Smooth muscle cell (in vitro differentiated cells): ENCODE measurements around the gene RAB14. TPM values are rescaled to one million over a fixed set of nuclear protein-coding genes. Genes with fewer than 3 reads are reported as not detected.

Experiments used
- DNase-seq: peaks from one replicate; lab custom pipeline; 2025; ENCODE audit not compliant: unreplicated experiment; lab: John Stamatoyannopoulos, UW
- H2AFZ ChIP-seq: fragments of 200-600 bp; sonication (generic); 2 replicates; pipeline ENCODE4 v1.6.0; 2016; ENCODE audit warnings: antibody characterized with exemption, low read depth, mild to moderate bottlenecking
- H3F3A ChIP-seq: fragments of 200-600 bp; sonication (generic); 2 replicates; pipeline ENCODE4 v1.6.0; 2017; ENCODE audit warnings: antibody characterized with exemption, low read depth
- H3K27ac ChIP-seq: fragments of 200-600 bp; sonication (generic); 2 replicates; pipeline ENCODE4 v1.5.1; 2016; ENCODE audit warnings: low read depth, mild to moderate bottlenecking
- H3K27me3 ChIP-seq: fragments of 200-600 bp; sonication (generic); 2 replicates; pipeline ENCODE4 v1.6.1; 2016; ENCODE audit warnings: low read depth, mild to moderate bottlenecking
- H3K36me3 ChIP-seq: fragments of 200-600 bp; sonication (generic); 2 replicates; pipeline ENCODE4 v1.5.1; 2016; ENCODE audit warnings: low read depth
- H3K4me1 ChIP-seq: fragments of 200-600 bp; sonication (generic); 2 replicates; pipeline ENCODE4 v1.5.1; 2016; ENCODE audit warnings: low read depth
- H3K4me2 ChIP-seq: fragments of 200-600 bp; sonication (generic); 2 replicates; pipeline ENCODE4 v1.6.0; 2016; ENCODE audit warnings: mild to moderate bottlenecking
- H3K4me3 ChIP-seq: fragments of 200-600 bp; sonication (generic); 2 replicates; pipeline ENCODE4 v1.5.1; 2016; ENCODE audit warnings: mild to moderate bottlenecking
- H3K79me2 ChIP-seq: fragments of 200-600 bp; sonication (generic); 2 replicates; pipeline ENCODE4 v1.6.0; 2016; ENCODE audit warnings: low read depth, mild to moderate bottlenecking
- H3K9ac ChIP-seq: fragments of 200-600 bp; sonication (generic); 2 replicates; pipeline ENCODE4 v1.6.0; 2016; ENCODE audit warnings: low read depth
- H3K9me3 ChIP-seq: fragments of 200-600 bp; sonication (generic); replicated peaks from 2 replicates; pipeline ENCODE4 v1.5.1; 2016; ENCODE audit warnings: low read depth
- H4K20me1 ChIP-seq: fragments of 200-600 bp; sonication (generic); 2 replicates; pipeline ENCODE4 v1.6.0; 2016; ENCODE audit warnings: low read depth
- WGBS: methylation state at CpG from one replicate; pipeline ENCODE4 v1.1.7; 2016; ENCODE audit warnings: low lambda C conversion rate; 5-methylcytosine and 5-hydroxymethylcytosine counted together
- polyA plus RNA-seq: library from polyadenylated mRNA; unstranded; fragments of >200 nt; fragmentation: Nextera tagmentation; extraction: Ambion mirVana; gene quantifications from 2 replicates; pipeline ENCODE4 v1.2.1, GENCODE V29; 2016
- total RNA-seq: library from RNA; depleted of rRNA; stranded (reverse); fragments of >200 nt; gene quantifications from 2 replicates; pipeline ENCODE4 v1.2.3, GENCODE V29; 2014
- TF ChIP-seq, protein P1 (sequence below): fragments of 200-600 bp; sonication (generic); IDR thresholded peaks from 2 replicates; pipeline ENCODE4 v1.5.1; 2017; ENCODE audit warnings: borderline replicate concordance, mild to moderate bottlenecking, antibody characterized with exemption; ENCODE audit not compliant: insufficient read depth, poor library complexity, severe bottlenecking

RAB14 gene
- total and polyA plus RNA-seq, 2 experiments from 2014 or later: 49.3 to 51.4 TPM

DNA sequence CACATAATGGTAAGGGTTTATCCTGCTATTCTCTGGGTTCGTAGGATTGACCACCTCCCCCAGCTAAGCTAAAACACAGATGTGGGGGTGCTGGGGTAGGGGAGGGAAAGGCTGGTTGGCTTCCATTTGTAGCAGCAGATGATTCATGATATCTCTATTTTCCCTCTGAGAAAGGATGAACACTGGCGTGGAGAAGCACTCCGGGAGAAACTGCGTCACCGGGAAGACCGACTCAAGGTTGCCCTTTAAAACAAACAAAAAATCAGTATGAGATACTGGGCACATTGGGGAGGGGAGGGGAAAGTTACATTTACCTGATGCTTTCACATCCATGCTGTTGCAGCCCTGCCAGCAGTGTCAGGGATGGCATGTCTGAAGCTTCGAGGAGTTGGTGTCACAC lies 28.2 kb downstream of the RAB14 start:
- Histone ChIP-seq H4K20me1 (peaks cover 13% of the 10 kb centered on the region), H3K9me3 (no peaks in the 10 kb centered on the region), H3K9ac (no peak overlapping the region), H3K4me2 (no peak overlapping the region), H3K27me3 (no peaks in the 10 kb centered on the region), H3F3A (no peaks in the 10 kb centered on the region), H2AFZ (no peak overlapping the region), H3K36me3 (peaks cover 5% of the 10 kb centered on the region), H3K4me1 (no peaks in the 10 kb centered on the region), H3K4me3 (no peak overlapping the region), H3K79me2 (no peaks in the 10 kb centered on the region), H3K27ac (no peak overlapping the region)
- no peak for DNase-seq
- 97% methylated on average over 7 of the region's 7 CpGs for WGBS
- TF ChIP-seq, protein P1, sequence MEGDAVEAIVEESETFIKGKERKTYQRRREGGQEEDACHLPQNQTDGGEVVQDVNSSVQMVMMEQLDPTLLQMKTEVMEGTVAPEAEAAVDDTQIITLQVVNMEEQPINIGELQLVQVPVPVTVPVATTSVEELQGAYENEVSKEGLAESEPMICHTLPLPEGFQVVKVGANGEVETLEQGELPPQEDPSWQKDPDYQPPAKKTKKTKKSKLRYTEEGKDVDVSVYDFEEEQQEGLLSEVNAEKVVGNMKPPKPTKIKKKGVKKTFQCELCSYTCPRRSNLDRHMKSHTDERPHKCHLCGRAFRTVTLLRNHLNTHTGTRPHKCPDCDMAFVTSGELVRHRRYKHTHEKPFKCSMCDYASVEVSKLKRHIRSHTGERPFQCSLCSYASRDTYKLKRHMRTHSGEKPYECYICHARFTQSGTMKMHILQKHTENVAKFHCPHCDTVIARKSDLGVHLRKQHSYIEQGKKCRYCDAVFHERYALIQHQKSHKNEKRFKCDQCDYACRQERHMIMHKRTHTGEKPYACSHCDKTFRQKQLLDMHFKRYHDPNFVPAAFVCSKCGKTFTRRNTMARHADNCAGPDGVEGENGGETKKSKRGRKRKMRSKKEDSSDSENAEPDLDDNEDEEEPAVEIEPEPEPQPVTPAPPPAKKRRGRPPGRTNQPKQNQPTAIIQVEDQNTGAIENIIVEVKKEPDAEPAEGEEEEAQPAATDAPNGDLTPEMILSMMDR: no peak

DNA sequence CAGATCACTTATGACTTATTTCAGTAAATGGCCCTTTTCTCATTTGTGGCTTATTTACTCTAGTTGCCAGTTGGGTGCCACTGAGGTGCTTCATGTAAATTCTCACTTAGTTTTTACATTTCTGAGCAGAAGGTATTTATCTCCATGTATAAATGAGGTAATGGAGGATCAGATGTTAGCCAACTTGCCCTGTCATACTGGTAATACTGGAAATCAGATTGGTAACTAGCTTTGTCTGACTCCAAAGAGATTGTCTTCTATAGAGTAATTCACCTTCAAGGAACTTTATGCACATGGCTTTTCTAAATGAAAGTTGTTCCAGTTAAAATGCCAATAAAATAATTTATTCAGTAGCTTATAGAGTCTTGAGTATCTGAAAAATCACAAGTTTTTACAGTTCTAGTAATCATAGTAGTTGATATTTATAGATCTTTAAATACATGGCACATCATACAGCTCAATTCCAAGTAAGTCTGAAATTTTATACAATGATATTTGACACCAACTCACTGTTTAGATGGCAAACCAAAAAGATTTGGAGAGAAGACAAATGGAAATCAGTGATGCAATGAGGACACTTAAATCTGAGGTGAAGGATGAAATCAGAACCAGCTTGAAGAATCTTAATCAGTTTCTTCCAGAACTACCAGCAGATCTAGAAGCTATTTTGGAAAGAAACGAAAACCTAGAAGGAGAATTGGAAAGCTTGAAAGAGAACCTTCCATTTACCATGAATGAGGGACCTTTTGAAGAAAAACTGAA lies 28.8 kb downstream of the RAB14 start:
- TF ChIP-seq, protein P1: no peak
- H3K9ac ChIP-seq: no peak overlapping the region
- no peak overlapping the region for H3K27ac ChIP-seq
- H3K4me3 ChIP-seq: no peak overlapping the region
- H2AFZ ChIP-seq: no peak overlapping the region
- H3F3A ChIP-seq: no peaks in the 10 kb centered on the region
- H3K9me3 ChIP-seq: no peaks in the 10 kb centered on the region
- peaks cover 7% of the 10 kb centered on the region for H4K20me1 ChIP-seq
- H3K36me3 ChIP-seq: peaks cover 5% of the 10 kb centered on the region
- no peaks in the 10 kb centered on the region for H3K27me3 ChIP-seq
- no peak overlapping the region for H3K4me2 ChIP-seq
- no peak for DNase-seq
- 96% methylated on average over 1 of the region's 1 CpG for WGBS
- H3K79me2 ChIP-seq: no peaks in the 10 kb centered on the region
- no peaks in the 10 kb centered on the region for H3K4me1 ChIP-seq

DNA sequence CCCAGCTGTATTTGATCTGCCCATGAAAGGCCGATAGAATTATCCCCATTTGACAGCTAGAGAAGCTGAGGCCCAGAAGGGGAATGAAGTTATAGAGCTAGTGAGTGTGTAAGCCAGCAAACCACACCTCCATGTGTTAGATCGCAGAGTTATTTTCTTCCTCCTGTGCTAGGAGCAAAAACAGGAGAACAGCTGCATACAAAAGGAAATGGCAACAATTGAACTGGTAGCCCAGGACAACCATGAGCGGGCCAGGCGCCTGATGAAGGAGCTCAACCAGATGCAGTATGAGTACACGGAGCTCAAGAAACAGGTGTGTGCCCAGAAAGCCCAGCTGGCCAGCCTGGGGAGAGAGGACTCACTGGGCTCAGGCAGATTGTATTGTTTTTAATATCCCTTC lies 30.4 kb downstream of the RAB14 start:
- 100% methylated on average over 5 of the region's 5 CpGs for WGBS
- no peak overlapping the region for H2AFZ ChIP-seq
- peaks cover 5% of the 10 kb centered on the region for H3K36me3 ChIP-seq
- no peak for DNase-seq
- H3K4me1 ChIP-seq: no peaks in the 10 kb centered on the region
- no peaks in the 10 kb centered on the region for H3K9me3 ChIP-seq
- no peaks in the 10 kb centered on the region for H3K79me2 ChIP-seq
- H3K4me3 ChIP-seq: no peak overlapping the region
- H3K27ac ChIP-seq: no peak overlapping the region
- no peaks in the 10 kb centered on the region for H3K27me3 ChIP-seq
- H4K20me1 ChIP-seq: no peaks in the 10 kb centered on the region
- no peak overlapping the region for H3K4me2 ChIP-seq
- no peaks in the 10 kb centered on the region for H3F3A ChIP-seq
- no peak overlapping the region for H3K9ac ChIP-seq
- TF ChIP-seq, protein P1: no peak

DNA sequence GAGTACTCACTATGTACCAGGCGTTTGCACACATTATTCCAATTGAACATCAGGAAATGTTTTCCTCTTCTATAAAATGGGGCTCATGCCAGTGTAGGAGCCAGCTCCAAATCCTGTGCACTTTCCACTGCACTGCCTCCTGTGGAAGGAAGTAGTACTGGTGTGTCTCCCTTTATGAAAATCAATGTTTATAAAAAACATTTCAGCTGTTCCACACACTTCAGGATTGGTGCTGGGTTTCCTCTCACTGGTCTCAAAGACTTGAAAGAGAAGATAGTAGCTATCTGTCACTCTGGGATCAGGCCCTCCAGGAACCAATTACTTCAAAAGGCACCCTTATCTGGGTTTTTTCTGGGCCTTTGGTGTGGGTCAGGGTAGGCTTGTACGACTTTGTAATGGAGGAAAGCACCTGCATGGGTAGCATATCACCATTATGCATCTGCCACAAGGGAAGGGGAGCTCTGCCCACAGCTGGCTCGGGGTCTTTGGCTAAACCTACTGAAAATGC lies 32.5 kb downstream of the RAB14 start:
- Histone ChIP-seq H3K4me1 (no peaks in the 10 kb centered on the region), H3K4me2 (no peak overlapping the region), H3K9ac (no peak overlapping the region), H3K4me3 (no peak overlapping the region), H3K27me3 (no peaks in the 10 kb centered on the region), H3K79me2 (no peaks in the 10 kb centered on the region), H3K36me3 (peaks cover 5% of the 10 kb centered on the region), H3K27ac (no peak overlapping the region), H3K9me3 (no peaks in the 10 kb centered on the region), H4K20me1 (no peaks in the 10 kb centered on the region), H2AFZ (no peak overlapping the region), H3F3A (no peaks in the 10 kb centered on the region)
- 83% methylated on average over 3 of the region's 3 CpGs for WGBS
- TF ChIP-seq, protein P1: peak; percentile 28
- DNase-seq: no peak
